HL-60/S4 (cell line): Measurements from ENCODE around the gene NPB.

Source experiments
- in situ Hi-C: fragments of 300-500 bp; cut with MboI; formaldehyde crosslinking; loops from 2 replicates; pipeline ENCODE4 v1.14.3; 2022; ENCODE audit warnings: low sequenced_read_pairs

Gene NPB

GRCh38 chr17:81939218-81939617, 37.2 kb downstream of the NPB start:
- in situ Hi-C loops: no loop called here

- in situ Hi-C loops: no loop called here
Observed at GRCh38 chr17:81939881-81940385, 37.9 kb downstream of the NPB start.

GRCh38 chr17:81940538-81941483, 38.8 kb downstream of the NPB start:
- in situ Hi-C loops: no loop called here

- in situ Hi-C loops: no loop called here
Observed at GRCh38 chr17:81941484-81942166, 39.6 kb downstream of the NPB start.

GRCh38 chr17:81942167-81942553, 40.1 kb downstream of the NPB start:
- in situ Hi-C loops: no loop called here

- in situ Hi-C loops: no loop called here
Observed at GRCh38 chr17:81944858-81945257, 42.8 kb downstream of the NPB start.

- in situ Hi-C loops: no loop called here
Observed at GRCh38 chr17:81947189-81947588, 45.2 kb downstream of the NPB start, which contains the start of gene MYADML2. MYADML2 (minus strand) TSS chr17:81947233; CDS start chr17:81941741, 5,492 bp downstream.

GRCh38 chr17:81948635-81949378, 46.8 kb downstream of the NPB start:
- in situ Hi-C loops: no loop called here

- in situ Hi-C loops: no loop called here
Observed at GRCh38 chr17:81950501-81950900, 48.5 kb downstream of the NPB start.

GRCh38 chr17:81951785-81952684, 50.0 kb downstream of the NPB start:
- in situ Hi-C loops: no loop called here
